Lower leg skin (tissue), 4 donors: ENCODE results near the gene MVD. TPM values are rescaled to one million over a fixed set of nuclear protein-coding genes. Genes with fewer than 3 reads are reported as not detected.

Experiments used
- DNase-seq, 2 donors: peaks; one replicate each; pipeline ENCODE4 v3.0.0-alpha.2; 2019; ENCODE audit warnings: low spot score in 2 of 2
- H3K4me3 ChIP-seq: fragments of 200-600 bp; sonication (generic); 2 replicates; pipeline ENCODE4 v1.5.1; 2017; ENCODE audit warnings: mild to moderate bottlenecking, low read depth; ENCODE audit not compliant: poor library complexity, severe bottlenecking
- POLR2A ChIP-seq, 2 donors: fragments of 450-650 bp; IDR thresholded peaks; one replicate each; pipeline ENCODE4 v1.6.1; 2016 to 2017; ENCODE audit warnings: antibody characterized with exemption in 2 of 2, mild to moderate bottlenecking in 1 of 2, moderate library complexity in 1 of 2
- WGBS, 2 donors: methylation state at CpG; one replicate each; pipeline ENCODE4 v1.1.5; 2018; 5-methylcytosine and 5-hydroxymethylcytosine counted together
- intact Hi-C: fragments of 100-400 bp; cut with DNase I; formaldehyde crosslinking; loops from one replicate; pipeline ENCODE4 v1.15.0; 2023; ENCODE audit warnings: low total_unique reads
- total RNA-seq, 4 donors: library from RNA; depleted of rRNA; stranded (reverse); fragments of >200 nt; gene quantifications; one replicate each; pipeline ENCODE4 v1.1.0, GENCODE V29; 2016
- TF ChIP-seq, protein P1 (sequence below), 3 donors: fragments of 450-650 bp; IDR thresholded peaks; one replicate each; pipeline ENCODE4 v1.5.1; 2016; ENCODE audit warnings: antibody characterized with exemption in 3 of 3, mild to moderate bottlenecking in 3 of 3, moderate library complexity in 2 of 3

The MVD gene
- total RNA-seq, 4 donors from 2014 or later: 40.2 to 93.5 (median 67.1) TPM

DNA sequence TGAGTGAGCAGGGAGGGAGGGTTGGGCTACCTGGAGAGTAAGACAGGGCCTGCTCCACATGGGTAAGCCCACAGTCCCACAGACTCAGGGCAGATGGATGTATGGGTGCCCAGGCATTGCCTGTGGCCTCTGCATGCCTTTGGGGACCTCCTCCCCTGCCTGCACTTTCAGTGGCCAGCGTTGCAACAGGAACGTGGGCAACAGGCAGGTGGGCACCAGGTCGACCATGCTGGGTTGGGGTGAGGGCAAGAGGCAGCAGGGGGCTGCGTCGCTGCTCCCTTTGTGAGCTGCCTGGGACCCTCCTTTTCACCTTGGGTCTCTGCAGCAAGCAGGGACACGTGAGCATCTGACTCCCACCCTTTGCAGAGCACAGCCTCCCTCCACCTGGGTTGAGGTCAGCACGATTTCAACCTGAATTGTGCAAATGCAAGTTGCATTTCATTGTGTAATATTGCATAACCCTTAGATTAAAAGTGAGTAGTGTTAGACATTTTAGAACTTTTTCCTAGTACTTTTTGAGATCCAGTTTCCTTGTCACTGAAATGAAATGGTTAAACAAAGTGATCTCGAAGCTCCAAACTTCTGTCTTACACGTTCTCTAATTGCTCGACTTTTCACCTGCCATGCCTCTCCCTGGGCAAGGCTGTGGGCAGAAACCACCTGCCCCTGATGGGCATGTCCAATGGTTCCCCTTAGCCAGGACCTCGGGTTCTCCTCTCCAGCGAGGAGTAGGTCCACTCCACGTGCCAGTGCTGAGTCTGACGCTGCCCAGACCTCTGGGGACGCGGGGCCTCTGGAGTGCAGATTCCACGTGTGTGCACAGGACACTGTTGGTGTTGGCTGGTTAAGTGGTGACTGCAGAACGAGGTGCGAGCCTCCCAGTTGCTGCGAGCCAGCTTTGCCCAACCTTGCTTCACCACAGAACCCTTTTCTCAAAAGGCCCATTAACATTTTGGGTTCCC lies 57.4 kb downstream of the MVD start:
- 81 to 83% methylated on average over 20 of the region's 20 CpGs for WGBS, 2 donors
- no peak for DNase-seq
- no peak overlapping the region for H3K4me3 ChIP-seq
- TF ChIP-seq, protein P1, sequence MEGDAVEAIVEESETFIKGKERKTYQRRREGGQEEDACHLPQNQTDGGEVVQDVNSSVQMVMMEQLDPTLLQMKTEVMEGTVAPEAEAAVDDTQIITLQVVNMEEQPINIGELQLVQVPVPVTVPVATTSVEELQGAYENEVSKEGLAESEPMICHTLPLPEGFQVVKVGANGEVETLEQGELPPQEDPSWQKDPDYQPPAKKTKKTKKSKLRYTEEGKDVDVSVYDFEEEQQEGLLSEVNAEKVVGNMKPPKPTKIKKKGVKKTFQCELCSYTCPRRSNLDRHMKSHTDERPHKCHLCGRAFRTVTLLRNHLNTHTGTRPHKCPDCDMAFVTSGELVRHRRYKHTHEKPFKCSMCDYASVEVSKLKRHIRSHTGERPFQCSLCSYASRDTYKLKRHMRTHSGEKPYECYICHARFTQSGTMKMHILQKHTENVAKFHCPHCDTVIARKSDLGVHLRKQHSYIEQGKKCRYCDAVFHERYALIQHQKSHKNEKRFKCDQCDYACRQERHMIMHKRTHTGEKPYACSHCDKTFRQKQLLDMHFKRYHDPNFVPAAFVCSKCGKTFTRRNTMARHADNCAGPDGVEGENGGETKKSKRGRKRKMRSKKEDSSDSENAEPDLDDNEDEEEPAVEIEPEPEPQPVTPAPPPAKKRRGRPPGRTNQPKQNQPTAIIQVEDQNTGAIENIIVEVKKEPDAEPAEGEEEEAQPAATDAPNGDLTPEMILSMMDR (IDR thresholded peaks at IDR 0.05): no peak
- no peak for TF ChIP-seq POLR2A (IDR thresholded peaks at IDR 0.05)
- intact Hi-C loops: no loop called here

DNA sequence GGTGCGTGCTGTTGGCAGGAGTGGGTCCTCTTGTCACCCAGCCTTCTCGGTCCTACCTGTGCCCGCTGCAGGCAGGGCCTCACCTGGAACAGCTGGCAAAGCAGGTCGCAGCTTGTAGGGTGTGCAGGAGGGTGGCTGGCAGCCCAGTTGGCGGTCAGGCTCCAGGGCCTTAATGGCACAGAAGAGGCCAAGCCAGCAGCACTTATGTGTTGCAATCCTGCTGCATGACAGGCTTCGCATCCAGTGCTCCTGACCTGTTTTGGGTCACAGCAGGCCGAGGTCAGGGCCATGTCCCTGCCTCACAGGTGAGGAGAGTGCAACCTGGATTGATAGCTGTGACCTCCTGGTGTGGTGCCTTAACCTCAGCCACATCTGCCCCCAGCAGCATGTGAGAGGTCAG lies 60.8 kb downstream of the MVD start:
- WGBS, 2 donors: 58 to 78% methylated on average over 5 to 7 of the region's 7 CpGs
- TF ChIP-seq, protein P1 (IDR thresholded peaks at IDR 0.05): no peak
- TF ChIP-seq POLR2A (IDR thresholded peaks at IDR 0.05): no peak
- no peak overlapping the region for H3K4me3 ChIP-seq
- DNase-seq: no peak
- intact Hi-C loops: no loop called here

Other genes with a start within 250 kb of the MVD start
- gene ZFPM1, start 209.8 kb downstream of the MVD start, total RNA-seq: 1 to 10 TPM; 2.0 to 4.0 (median 3.1) TPM
- gene ZC3H18, start 92.7 kb downstream of the MVD start, total RNA-seq: 10 to 100 TPM; 16.5 to 32.3 (median 18.5) TPM
- under 1 TPM in 1 of 4 donors, not detected in 3; 0.91 TPM for gene IL17C, start 24.5 kb downstream of the MVD start, total RNA-seq
- 10 to 100 TPM; 30.5 to 93.2 (median 44.7) TPM for gene CYBA, start 12.0 kb downstream of the MVD start, total RNA-seq
- under 1 TPM; 0.17 to 0.81 (median 0.29) TPM for gene SNAI3, start 23.4 kb upstream of the MVD start, total RNA-seq
- gene RNF166, start 43.3 kb upstream of the MVD start, total RNA-seq: 10 to 100 TPM; 14.7 to 21.8 (median 17.7) TPM
- gene CTU2, start 43.4 kb upstream of the MVD start, total RNA-seq: 1 to 10 TPM; 9.4 to 9.9 (median 9.5) TPM
- gene PIEZO1, start 122.1 kb upstream of the MVD start, total RNA-seq: 100 to 1,000 TPM; 196 to 281 (median 206) TPM
- 10 to 100 TPM in 2 of 4 donors, 1 to 10 TPM in 2; 2.9 to 14.7 (median 7.9) TPM for gene CDT1, start 140.7 kb upstream of the MVD start, total RNA-seq
- 100 to 1,000 TPM; 276 to 310 (median 291) TPM for gene APRT, start 148.8 kb upstream of the MVD start, total RNA-seq
- gene GALNS, start 193.9 kb upstream of the MVD start, total RNA-seq: 10 to 100 TPM; 17.3 to 45.6 (median 37.3) TPM
- 10 to 100 TPM; 29.9 to 43.0 (median 38.6) TPM for gene TRAPPC2L, start 194.0 kb upstream of the MVD start, total RNA-seq
- gene PABPN1L, start 203.6 kb upstream of the MVD start, total RNA-seq: not detected